Fibroblast of gingiva (primary cell): ENCODE results near the gene RELN.
A peak's percentile ranks its signal among the peaks of the same experiment; 100 is the strongest.
"Not testable (repeated sequence)": the region's sequence is repeated elsewhere in the genome, so short reads cannot be mapped to it uniquely, and the experiment has no call there.

Source experiments
- DNase-seq: peaks from one replicate; pipeline ENCODE4 v3.0.0-alpha.2; 2011; ENCODE audit warnings: low read depth

RELN gene

DNA sequence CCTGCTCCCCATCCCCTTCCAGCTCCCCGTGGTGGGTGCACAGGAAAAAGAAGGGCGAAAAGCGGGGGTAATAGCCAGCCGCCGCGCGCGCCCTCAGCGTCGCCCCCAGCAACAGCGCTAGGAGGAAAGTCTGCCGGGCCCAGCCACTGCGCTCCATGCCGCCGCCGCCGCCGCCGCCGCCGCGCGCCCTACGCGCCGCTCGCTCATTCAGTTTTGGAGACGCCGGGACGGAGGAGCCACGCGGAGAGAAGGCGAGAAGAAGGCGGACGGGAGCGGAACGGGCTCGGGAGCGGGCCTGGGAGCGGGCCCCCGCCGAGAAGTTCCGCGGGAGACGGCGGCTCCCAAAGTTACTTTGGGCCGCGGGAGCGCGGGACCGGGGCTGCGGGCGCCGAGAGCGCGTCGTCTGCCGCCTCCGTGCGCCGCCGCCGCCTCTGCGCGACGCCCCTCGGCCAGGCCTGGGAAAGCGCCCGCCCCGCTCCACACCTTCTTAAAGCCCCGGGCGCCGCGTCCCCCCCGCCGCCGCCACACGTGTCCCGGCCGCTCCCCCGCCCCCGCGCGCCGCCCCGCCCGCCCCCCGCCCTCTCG is at the start of gene RELN:
RELN (minus strand) TSS at position 459 of the 585 bp plus-strand sequence; CDS start at position 157, 302 bp downstream.
- DNase-seq, result peak; percentile 29

DNA sequence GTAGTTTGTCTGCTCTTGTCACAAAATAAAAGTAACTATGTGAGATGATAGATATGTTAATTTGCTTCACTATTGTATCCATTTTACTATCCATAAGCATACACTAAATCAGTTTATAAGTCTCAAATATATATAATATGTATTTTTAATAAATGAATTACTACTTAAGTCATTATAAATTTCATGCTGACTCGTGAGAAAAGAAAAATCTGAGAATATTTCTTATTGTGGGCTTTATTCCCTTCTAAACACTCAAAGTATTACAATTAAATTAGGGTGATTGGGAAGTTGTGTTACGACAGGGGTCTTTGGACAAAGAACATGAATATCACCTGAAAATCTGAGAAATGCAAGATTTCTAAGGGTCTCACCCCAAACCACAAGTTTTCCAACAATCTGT is 48.7 kb upstream of the RELN start:
- DNase-seq, result no peak

DNA sequence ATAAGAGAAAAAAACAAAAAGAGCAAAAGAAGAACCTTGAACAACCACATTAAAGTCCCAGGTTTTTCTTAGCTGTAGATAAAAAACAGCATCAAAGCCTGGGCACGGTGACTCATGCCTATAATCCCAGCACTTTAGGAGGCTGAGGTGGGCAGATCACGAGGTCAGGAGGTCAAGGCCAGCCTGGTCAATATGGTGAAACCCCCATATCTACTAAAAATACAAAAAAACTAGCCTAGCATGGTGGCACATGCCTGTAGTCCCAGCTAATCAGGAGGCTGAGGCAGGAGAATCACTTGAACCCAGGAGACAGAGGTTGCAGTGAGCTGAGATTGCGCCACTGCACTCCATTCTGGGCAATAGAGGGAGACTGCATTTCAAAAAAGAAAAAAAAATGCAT is 47.4 kb upstream of the RELN start:
- not testable (repeated sequence) for DNase-seq

GRCh38 chr7:104035351-104035750 is 45.9 kb upstream of the RELN start:
- no peak for DNase-seq

DNA sequence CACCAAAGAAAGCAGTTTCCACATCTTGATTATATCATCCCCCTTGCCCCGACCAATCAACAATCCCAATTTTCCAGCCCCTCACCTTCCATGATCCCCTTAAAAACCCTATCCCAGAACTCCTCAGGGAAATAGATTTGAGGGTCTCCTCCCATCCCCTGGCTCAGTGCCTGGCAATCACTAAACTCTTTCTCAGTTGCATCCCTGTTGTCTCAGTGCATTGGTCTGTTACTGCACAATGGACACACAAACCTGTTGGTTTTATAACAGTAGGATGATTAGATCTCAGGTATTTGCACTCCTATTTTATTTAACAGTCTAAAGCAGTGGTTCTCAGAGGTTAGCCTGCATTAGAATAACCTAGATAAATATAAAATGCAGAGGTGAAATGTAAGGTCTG is 45.2 kb upstream of the RELN start:
- no peak for DNase-seq

GRCh38 chr7:104033837-104034236 is 44.4 kb upstream of the RELN start:
- no peak for DNase-seq

DNA sequence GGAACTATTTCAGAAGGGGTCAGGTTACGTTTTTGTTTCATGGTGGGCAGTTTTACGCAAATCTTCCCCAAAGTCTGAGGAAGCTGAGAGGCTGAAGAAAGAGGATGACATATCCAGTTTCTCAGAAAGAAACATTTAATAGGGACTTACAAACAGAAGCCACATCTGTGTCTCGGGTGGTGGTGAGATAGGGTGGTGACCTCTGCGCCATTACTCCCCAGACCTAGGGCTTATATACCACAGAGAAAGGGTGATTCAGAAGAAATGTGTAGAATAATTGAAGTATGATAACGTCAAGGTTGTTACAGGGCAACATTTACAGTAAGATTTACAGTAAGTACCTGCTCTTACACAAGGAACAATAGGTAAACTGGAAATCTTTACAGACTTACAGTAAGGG is 43.0 kb upstream of the RELN start:
- no peak for DNase-seq

- DNase-seq, result no peak
These were observed 40.3 kb upstream of the RELN start for GRCh38 chr7:104029765-104030164.

DNA sequence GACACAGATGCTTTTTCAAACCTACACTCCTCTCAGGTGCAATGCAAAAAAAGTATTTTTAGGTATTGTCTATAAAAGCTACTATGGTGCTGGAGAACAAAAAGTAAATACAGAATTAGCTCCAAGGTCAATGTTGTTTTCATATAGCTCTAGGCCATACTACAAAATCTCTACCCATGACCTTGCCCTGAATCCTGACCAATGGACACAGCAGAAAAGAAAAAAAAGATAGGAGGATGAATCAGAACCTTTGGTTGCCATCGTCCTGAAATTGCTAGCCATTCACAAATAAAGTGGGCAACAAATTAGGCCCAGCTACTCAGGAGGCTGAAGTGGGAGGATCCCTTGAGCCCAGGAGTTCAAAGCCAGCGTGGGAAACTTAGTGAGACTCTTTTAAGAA is 35.2 kb upstream of the RELN start:
- no peak for DNase-seq

- DNase-seq, result no peak
These were observed 33.6 kb upstream of the RELN start for GRCh38 chr7:104023100-104023499.

DNA sequence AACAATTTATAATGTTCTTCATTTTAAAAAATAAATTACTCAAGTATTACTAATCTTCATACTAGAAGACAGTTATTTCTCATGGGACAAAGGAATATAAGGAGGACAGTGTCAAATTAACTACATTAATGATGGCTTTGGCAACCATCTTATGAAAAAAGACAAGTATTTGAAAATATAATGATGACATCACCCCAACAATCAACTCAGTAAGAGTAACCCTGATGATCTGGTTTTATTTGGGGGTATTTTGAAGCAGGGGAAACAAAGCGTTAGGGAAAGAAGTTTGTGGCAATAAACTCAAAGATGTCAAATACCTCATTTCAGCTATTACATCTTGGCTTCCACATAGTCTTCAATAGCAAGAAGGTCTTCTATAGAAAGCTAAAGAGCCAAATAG is 29.0 kb upstream of the RELN start:
- no peak for DNase-seq

DNA sequence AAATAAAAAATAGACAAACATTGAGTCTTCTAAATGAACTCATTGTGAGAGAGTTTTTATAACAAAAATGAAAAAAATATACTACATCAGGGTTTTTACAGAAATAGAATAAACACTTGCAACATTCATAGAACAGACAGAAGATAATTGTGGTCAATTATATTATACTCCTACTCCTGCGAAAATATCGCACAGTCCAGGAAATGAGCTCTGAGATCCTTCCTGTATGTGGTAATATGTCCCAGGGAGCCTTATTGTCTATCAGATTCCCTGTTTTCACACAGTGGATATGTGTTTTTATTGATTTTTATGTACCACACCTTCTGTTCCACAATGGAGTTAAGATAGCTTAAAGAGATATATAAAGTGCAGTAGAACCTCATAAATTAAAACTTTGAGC is 27.5 kb upstream of the RELN start:
- no peak for DNase-seq

DNA sequence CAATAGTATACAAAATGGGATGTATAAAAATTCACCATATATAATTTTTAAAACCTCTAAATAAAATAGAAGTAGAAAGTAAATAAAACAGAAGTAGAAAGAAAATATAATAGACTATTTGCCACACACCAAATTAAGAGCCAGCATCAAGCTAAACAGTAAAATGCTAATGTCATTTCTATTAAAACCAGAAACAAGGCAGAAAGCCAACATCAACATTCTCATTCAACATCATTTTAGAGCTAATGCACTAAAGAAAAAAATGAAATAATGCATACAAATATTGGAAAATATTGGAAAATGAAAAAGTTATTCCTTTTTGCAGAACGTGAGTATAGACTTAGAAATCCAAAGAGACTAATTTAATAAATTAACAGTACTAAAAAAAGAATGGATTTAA is 23.4 kb upstream of the RELN start:
- peak; percentile 3 for DNase-seq

- no peak for DNase-seq
These were observed 22.4 kb upstream of the RELN start for GRCh38 chr7:104011829-104012228.

- no peak for DNase-seq
These were observed 20.8 kb upstream of the RELN start for GRCh38 chr7:104010052-104010909.

DNA sequence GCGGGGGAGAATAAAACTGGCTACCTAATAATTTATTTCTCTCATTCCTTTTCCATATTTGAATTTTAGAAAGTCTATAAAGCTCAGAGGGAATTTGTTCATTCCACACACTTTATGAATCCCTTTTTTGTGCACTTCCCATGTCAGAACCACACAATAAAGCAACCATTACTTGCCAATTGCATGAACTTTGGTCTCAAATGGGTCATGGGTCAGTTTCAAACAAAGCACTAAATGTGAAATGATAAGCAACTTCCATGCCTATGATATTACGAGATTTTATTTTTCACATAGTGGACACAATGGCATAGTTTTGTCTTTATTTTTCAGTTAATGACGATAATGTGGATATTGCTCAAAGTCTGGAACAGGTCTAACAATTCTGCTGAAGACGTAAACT is 18.6 kb upstream of the RELN start:
- no peak for DNase-seq

- no peak for DNase-seq
These were observed 18.2 kb upstream of the RELN start for GRCh38 chr7:104007614-104008013.

- DNase-seq, result no peak
These were observed 15.7 kb upstream of the RELN start for GRCh38 chr7:104005197-104005596.

GRCh38 chr7:103996639-103997038 is 7.2 kb upstream of the RELN start:
- DNase-seq, result no peak

GRCh38 chr7:103996017-103996551 is 6.6 kb upstream of the RELN start:
- no peak for DNase-seq

DNA sequence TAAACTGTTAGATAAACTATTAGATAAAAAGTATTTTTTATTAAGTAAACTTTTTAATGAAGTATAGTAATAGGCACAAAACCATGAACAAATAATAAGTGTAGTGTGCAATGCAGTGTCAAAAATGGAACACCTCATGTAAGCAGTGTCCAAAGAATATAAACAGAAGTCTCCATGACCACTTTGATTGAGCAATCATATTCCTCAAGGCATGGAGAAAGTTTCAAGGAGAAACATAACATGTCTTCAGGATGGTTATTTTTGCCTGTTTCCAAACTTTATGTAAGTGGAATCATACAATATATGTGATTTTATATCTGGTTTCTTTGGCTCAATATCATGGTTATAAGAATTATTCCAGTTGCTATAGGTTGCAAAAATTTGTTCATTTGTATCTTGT is 6.1 kb upstream of the RELN start:
- no peak for DNase-seq

- DNase-seq, result no peak
These were observed 4.1 kb upstream of the RELN start for GRCh38 chr7:103993551-103993950.

- no peak for DNase-seq
These were observed 1.9 kb upstream of the RELN start for GRCh38 chr7:103991406-103991805.

DNA sequence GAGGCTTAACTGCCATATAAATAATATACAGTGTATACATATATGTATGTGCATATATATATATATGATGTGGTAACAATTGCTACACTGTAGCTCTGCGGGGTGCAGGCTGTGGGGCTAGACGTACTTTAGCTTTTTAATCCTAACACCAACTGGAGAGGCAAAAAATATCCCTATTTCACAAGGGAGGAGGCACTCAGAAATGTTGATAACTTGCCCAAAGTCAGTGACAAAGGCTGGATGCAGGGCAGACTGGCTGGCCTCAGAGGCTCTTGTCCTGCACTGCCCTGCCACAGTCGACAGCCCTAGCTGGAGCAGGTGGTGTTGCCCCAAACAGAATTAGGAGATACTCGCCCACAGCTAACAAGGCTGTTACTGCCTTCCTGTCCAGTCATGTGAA is 1.5 kb upstream of the RELN start:
- no peak for DNase-seq
